Erythroblast (primary cell): ENCODE data around the gene PITX1.

Experiments
- GATA1 ChIP-seq: IDR thresholded peaks from 2 replicates; pipeline ENCODE4 v1.6.1; 2011; ENCODE audit warnings: low read depth, mild to moderate bottlenecking, control low read depth, low read length, moderate library complexity
- POLR2A ChIP-seq: IDR thresholded peaks from 2 replicates; pipeline ENCODE4 v1.6.1; 2011; ENCODE audit warnings: mild to moderate bottlenecking, low read length

DNA sequence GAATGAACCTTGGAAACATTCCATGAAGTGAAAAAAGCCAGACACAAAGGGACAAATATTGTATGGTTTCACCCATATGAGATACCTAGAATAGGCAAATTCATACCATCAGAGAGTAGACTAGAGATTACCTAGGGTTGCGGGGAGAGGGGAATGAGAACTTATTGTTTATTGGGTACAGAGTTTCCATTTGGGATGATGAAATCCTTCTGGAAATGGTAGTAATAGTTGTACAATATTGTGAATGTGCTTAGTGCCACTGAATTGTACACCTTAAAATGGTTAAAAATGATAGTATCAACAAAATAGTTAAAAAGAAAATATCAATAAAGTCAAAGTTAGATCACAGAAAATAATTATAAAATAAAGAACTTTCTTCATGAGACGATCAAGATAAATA is 40.9 kb downstream of the PITX1 start:
- TF ChIP-seq POLR2A (no peak), GATA1 (no peak)
